OCI-LY7 (cell line): ENCODE results near the gene TBCEL. TPM values are rescaled to one million over a fixed set of nuclear protein-coding genes. Genes with fewer than 3 reads are reported as not detected.

ENCODE experiments used
- BruUV-seq: library from RNA; stranded (reverse); fragments of 400-500 nt; replicated peaks from 2 replicates; lab custom pipeline; 2021; lab: Mats Ljungman, UMichigan
- CTCF ChIA-PET: fragments of 300-600 bp; sonication (Branson Sonifier 250); formaldehyde crosslinking; loops from one replicate; lab custom pipeline; 2022; ENCODE audit warnings: antibody characterized with exemption; ENCODE audit not compliant: unreplicated experiment; lab: Charles Lee
- POLR2A ChIA-PET: fragments of 300-600 bp; sonication (Branson Sonifier 250); formaldehyde crosslinking; loops from one replicate; lab custom pipeline; 2022; ENCODE audit warnings: antibody characterized with exemption; lab: Charles Lee
- DNase-seq: peaks from one replicate; pipeline ENCODE4 v3.0.0-alpha.2; 2015; ENCODE audit warnings: low spot score
- H2AFZ ChIP-seq: fragments of 200-600 bp; sonication (generic), shearing (Covaris generic); 2 replicates; pipeline ENCODE4 v1.6.1; 2014; ENCODE audit warnings: mild to moderate bottlenecking, antibody characterized with exemption, low read length, moderate library complexity
- H3K27ac ChIP-seq: fragments of 200-600 bp; sonication (generic); 2 replicates; pipeline ENCODE4 v1.5.1; 2014; ENCODE audit warnings: mixed run types, low read depth, mild to moderate bottlenecking, moderate library complexity, low read length, inconsistent platforms; ENCODE audit not compliant: poor library complexity, severe bottlenecking
- H3K36me3 ChIP-seq: fragments of 200-600 bp; sonication (generic); 2 replicates; pipeline ENCODE4 v1.6.1; 2014; ENCODE audit warnings: mild to moderate bottlenecking, antibody characterized with exemption, low read length, moderate library complexity, mixed read lengths; ENCODE audit not compliant: insufficient read depth
- H3K4me1 ChIP-seq: fragments of 200-600 bp; sonication (generic); 2 replicates; pipeline ENCODE4 v1.5.1; 2014; ENCODE audit warnings: mild to moderate bottlenecking, low read length; ENCODE audit not compliant: insufficient read depth, poor library complexity, severe bottlenecking
- H3K4me2 ChIP-seq: fragments of 200-600 bp; sonication (generic); 2 replicates; pipeline ENCODE4 v1.6.1; 2014; ENCODE audit warnings: mild to moderate bottlenecking, low read length
- H3K4me3 ChIP-seq: fragments of 200-600 bp; sonication (generic); 2 replicates; pipeline ENCODE4 v1.5.1; 2014; ENCODE audit warnings: mild to moderate bottlenecking, low read depth, low read length; ENCODE audit not compliant: poor library complexity, severe bottlenecking
- H3K79me2 ChIP-seq: fragments of 200-600 bp; sonication (generic); 2 replicates; pipeline ENCODE4 v1.6.1; 2016; ENCODE audit warnings: low read depth, mild to moderate bottlenecking, low read length, moderate library complexity, mixed read lengths; ENCODE audit not compliant: insufficient read depth
- H3K9me2 ChIP-seq: fragments of 200-600 bp; sonication (generic); 2 replicates; pipeline ENCODE4 v1.6.1; 2016; ENCODE audit warnings: mild to moderate bottlenecking, low read length, mixed read lengths; ENCODE audit not compliant: insufficient read depth
- H3K9me3 ChIP-seq: fragments of 200-600 bp; sonication (generic); 2 replicates; pipeline ENCODE4 v1.6.1; 2014; ENCODE audit warnings: mild to moderate bottlenecking, mixed run types, low read length, mixed read lengths
- H4K20me1 ChIP-seq: fragments of 200-600 bp; sonication (generic); 2 replicates; pipeline ENCODE4 v1.6.1; 2014; ENCODE audit warnings: mild to moderate bottlenecking, antibody characterized with exemption, low read length, moderate library complexity, mixed read lengths; ENCODE audit not compliant: insufficient read depth
- CTCF ChIP-seq: fragments of 200-600 bp; sonication (generic); conservative IDR thresholded peaks from 2 replicates; pipeline ENCODE4 v1.5.1; 2014; ENCODE audit warnings: mild to moderate bottlenecking, antibody characterized with exemption, low read length, moderate library complexity, mixed read lengths
- EZH2phosphoT487 ChIP-seq: fragments of 200-600 bp; sonication (generic); IDR thresholded peaks from 2 replicates; pipeline ENCODE4 v1.6.1; 2018; ENCODE audit warnings: low read depth, borderline replicate concordance, mild to moderate bottlenecking, mixed run types, antibody characterized with exemption, low read length, moderate library complexity, mixed read lengths
- intact Hi-C: fragments of 100-400 bp; cut with micrococcal nuclease; formaldehyde crosslinking; loops from one replicate; pipeline ENCODE4 v1.10.0; 2022; ENCODE audit not compliant: unreplicated experiment
- total RNA-seq, 2 experiments: library from RNA; depleted of rRNA in 1 of 2; stranded (reverse); fragments of >200 nt in 1 of 2; shearing (Covaris generic) in 1 of 2; gene quantifications; 2 replicates each; pipeline ENCODE4 v1.2.3, GENCODE V29; 2014 to 2022

The TBCEL gene
- total RNA-seq, 2 experiments from 2014 or later, result 13.0 to 17.1 TPM

- Histone ChIP-seq H3K79me2 (no peaks in the 10 kb centered on the region), H3K36me3 (no peaks in the 10 kb centered on the region), H4K20me1 (no peaks in the 10 kb centered on the region), H3K9me2 (no peaks in the 10 kb centered on the region), H3K4me2 (no peak overlapping the region), H3K4me3 (no peak overlapping the region), H3K27ac (no peak overlapping the region), H3K4me1 (no peaks in the 10 kb centered on the region), H2AFZ (no peak overlapping the region), H3K9me3 (no peaks in the 10 kb centered on the region)
- TF ChIP-seq EZH2phosphoT487, result no peak
- no peak for TF ChIP-seq CTCF
- no peak for DNase-seq
- no TSS peak for BruUV-seq
- intact Hi-C loops, result no loop called here
- CTCF ChIA-PET, result no interaction called here
- POLR2A ChIA-PET, result no interaction called here
Observed at GRCh38 chr11:120974965-120975364, 48.9 kb upstream of the TBCEL start.

GRCh38 chr11:120977266-120978137 lies 46.4 kb upstream of the TBCEL start:
- H3K27ac ChIP-seq, result no peak overlapping the region
- no peaks in the 10 kb centered on the region for H3K36me3 ChIP-seq
- no peaks in the 10 kb centered on the region for H4K20me1 ChIP-seq
- intact Hi-C loops, result no loop called here
- H2AFZ ChIP-seq, result no peak overlapping the region
- H3K4me3 ChIP-seq, result no peak overlapping the region
- H3K9me2 ChIP-seq, result no peaks in the 10 kb centered on the region
- TF ChIP-seq EZH2phosphoT487 (no peak), CTCF (no peak)
- H3K4me1 ChIP-seq, result no peaks in the 10 kb centered on the region
- H3K9me3 ChIP-seq, result no peaks in the 10 kb centered on the region
- no peak overlapping the region for H3K4me2 ChIP-seq
- ChIA-PET POLR2A (no interaction called here), CTCF (no interaction called here)
- no TSS peak for BruUV-seq
- no peak for DNase-seq
- H3K79me2 ChIP-seq, result no peaks in the 10 kb centered on the region

GRCh38 chr11:120978701-120979100 lies 45.2 kb upstream of the TBCEL start:
- Histone ChIP-seq H3K9me3 (no peaks in the 10 kb centered on the region), H3K79me2 (no peaks in the 10 kb centered on the region), H3K4me1 (no peaks in the 10 kb centered on the region), H2AFZ (no peak overlapping the region), H3K9me2 (no peaks in the 10 kb centered on the region), H3K4me3 (no peak overlapping the region), H3K36me3 (no peaks in the 10 kb centered on the region), H3K27ac (no peak overlapping the region), H3K4me2 (no peak overlapping the region), H4K20me1 (no peaks in the 10 kb centered on the region)
- TF ChIP-seq EZH2phosphoT487 (no peak), CTCF (no peak)
- POLR2A ChIA-PET, result no interaction called here
- intact Hi-C loops, result no loop called here
- CTCF ChIA-PET, result no interaction called here
- BruUV-seq, result no TSS peak
- no peak for DNase-seq
